Measurements from ENCODE around the gene AASDHPPT. TPM values are rescaled to one million over a fixed set of nuclear protein-coding genes. Genes with fewer than 3 reads are reported as not detected.

AASDHPPT gene
- total and polyA plus RNA-seq, 9 of the 15 experiments (the other 6 are each of a cell fraction or from before 2014, with no cell fraction given): 48.7 to 115 (median 69.0) TPM

GRCh38 chr11:106070606-106071005 lies 6.9 kb upstream of the AASDHPPT start:
- FAIRE-seq (no peak), DNase-seq (ENCODE audit: extremely low read depth in 1 of 4, low spot score in 3 of 4) (no peak), ATAC-seq (no peak)
- ChIA-PET CTCF (ENCODE audit: low intra/inter-chr PET ratio) (no interaction called here), POLR2A (no interaction called here)
- H4K20me1 ChIP-seq (replicated peaks; ENCODE audit: control insufficient read depth, insufficient read depth, low read length): no peaks in the 10 kb centered on the region
- H3K9ac ChIP-seq (ENCODE audit: insufficient read depth in 1 of 2, low read depth in 2 of 2, low read length in 2 of 2): no peak overlapping the region
- 35% methylated on average over 3 of the region's 3 CpGs for WGBS (ENCODE audit: insufficient coverage, low coverage, missing lambda C conversion rate)
- no peaks in the 10 kb centered on the region for H3K79me2 ChIP-seq (ENCODE audit: control insufficient read depth, insufficient read depth, low read length)
- TF ChIP-seq CEBPB (tag; IDR thresholded peaks at IDR 0.05): peak; percentile 90
- TF ChIP-seq CEBPG (CRISPR knock-in tag; IDR thresholded peaks at IDR 0.05): peak; percentile 32; the same call in 1 of the 2 replicates
- TF ChIP-seq CEBPG (tag; conservative IDR thresholded peaks at IDR 0.05 in 1 of 2, IDR thresholded peaks at IDR 0.05 in 1 of 2): peak; percentile 52 to 86
- no peak for TF ChIP-seq TCF7 (IDR thresholded peaks at IDR 0.05; ENCODE audit: borderline replicate concordance)
- H3K4me2 ChIP-seq (ENCODE audit: insufficient read depth, low read length): no peak overlapping the region
- in situ Hi-C loops (cut with MboI) (no loop called here), intact Hi-C loops (cut with micrococcal nuclease) (no loop called here)
- H3K9me1 ChIP-seq (ENCODE audit: control insufficient read depth, insufficient read depth, low read length): no peaks in the 10 kb centered on the region
- no peaks in the 10 kb centered on the region; the same call in 2 of the 3 replicates for H3K36me3 ChIP-seq (ENCODE audit: control insufficient read depth, insufficient read depth, low read length)
- H3K4me3 ChIP-seq: no peak overlapping the region
- H2AFZ ChIP-seq (ENCODE audit: low read depth, low read length): no peak overlapping the region
- no peaks in the 10 kb centered on the region for H3K4me1 ChIP-seq (replicated peaks in 1 of 2; ENCODE audit: control insufficient read depth in 2 of 2, insufficient read depth in 2 of 2, low read length in 2 of 2)
- BruUV-seq (replicated peaks): no TSS peak
- H3K27me3 ChIP-seq (ENCODE audit: control insufficient read depth in 2 of 2, insufficient read depth in 2 of 2, low read length in 2 of 2): no peaks in the 10 kb centered on the region
- H3K27ac ChIP-seq (ENCODE audit: extremely low read depth, low read depth, low read length): no peak overlapping the region
- H3K9me3 ChIP-seq (replicated peaks; ENCODE audit: control insufficient read depth, insufficient read depth, low read depth, low read length): no peaks in the 10 kb centered on the region

GRCh38 chr11:106072804-106073203 lies 4.7 kb upstream of the AASDHPPT start:
- Histone ChIP-seq H3K9me3 (replicated peaks; ENCODE audit: control insufficient read depth, insufficient read depth, low read depth, low read length) (no peaks in the 10 kb centered on the region), H3K79me2 (ENCODE audit: control insufficient read depth, insufficient read depth, low read length) (peaks cover 8% of the 10 kb centered on the region), H3K27me3 (ENCODE audit: control insufficient read depth in 2 of 2, insufficient read depth in 2 of 2, low read length in 2 of 2) (no peaks in the 10 kb centered on the region), H3K27ac (ENCODE audit: extremely low read depth, low read depth, low read length) (no peak overlapping the region), H2AFZ (ENCODE audit: low read depth, low read length) (no peak overlapping the region), H3K9ac (ENCODE audit: insufficient read depth in 1 of 2, low read depth in 2 of 2, low read length in 2 of 2) (no peak overlapping the region), H3K9me1 (ENCODE audit: control insufficient read depth, insufficient read depth, low read length) (no peaks in the 10 kb centered on the region), H3K36me3 (ENCODE audit: control insufficient read depth, insufficient read depth, low read length) (no peaks in the 10 kb centered on the region; the same call in 1 of the 3 replicates), H4K20me1 (replicated peaks; ENCODE audit: control insufficient read depth, insufficient read depth, low read length) (no peaks in the 10 kb centered on the region), H3K4me3 (no peak overlapping the region), H3K4me1 (replicated peaks in 1 of 2; ENCODE audit: control insufficient read depth in 2 of 2, insufficient read depth in 2 of 2, low read length in 2 of 2) (no peaks in the 10 kb centered on the region), H3K4me2 (ENCODE audit: insufficient read depth, low read length) (no peak overlapping the region)
- FAIRE-seq (no peak), ATAC-seq (no peak), DNase-seq (ENCODE audit: extremely low read depth in 1 of 4, low spot score in 3 of 4) (no peak)
- POLR2A ChIA-PET: no interaction called here
- CTCF ChIA-PET (ENCODE audit: low intra/inter-chr PET ratio): no interaction called here
- BruUV-seq (replicated peaks): no TSS peak
- intact Hi-C loops (cut with micrococcal nuclease) (no loop called here), in situ Hi-C loops (cut with MboI) (no loop called here)
- 0% methylated on average over 1 of the region's 1 CpG for WGBS (ENCODE audit: insufficient coverage, low coverage, missing lambda C conversion rate)
- no peak for TF ChIP-seq ZNF696 (CRISPR knock-in tag; conservative IDR thresholded peaks at IDR 0.05)
- no peak for TF ChIP-seq ATF6 (CRISPR knock-in tag; IDR thresholded peaks at IDR 0.05)
- TF ChIP-seq KLF16 (IDR thresholded peaks at IDR 0.05): no peak
- TF ChIP-seq MAFK (IDR thresholded peaks at IDR 0.05; ENCODE audit: low read length): no peak
- TF ChIP-seq PYGO2 (tag; IDR thresholded peaks at IDR 0.05): no peak
- no peak for TF ChIP-seq ZBTB7A (IDR thresholded peaks at IDR 0.05; ENCODE audit: borderline replicate concordance, control insufficient read depth, low read depth, low read length)
- TF ChIP-seq ZFP30 (CRISPR knock-in tag; IDR thresholded peaks at IDR 0.05; ENCODE audit: borderline replicate concordance): no peak
- no peak for TF ChIP-seq FOS (IDR thresholded peaks at IDR 0.05; ENCODE audit: extremely low read depth, insufficient read length)
- no peak for TF ChIP-seq XRCC4 (IDR thresholded peaks at IDR 0.05; ENCODE audit: extremely low read depth, insufficient read depth, insufficient read length)
- no peak for TF ChIP-seq SREBF2 (CRISPR knock-in tag; IDR thresholded peaks at IDR 0.05)
- TF ChIP-seq SLC30A9 (CRISPR knock-in tag; IDR thresholded peaks at IDR 0.05): no peak
- TF ChIP-seq CHD1 (IDR thresholded peaks at IDR 0.05; ENCODE audit: low read length): no peak

All from K562 (cell line).